ENCODE data around the gene LMCD1. TPM values are rescaled to one million over a fixed set of nuclear protein-coding genes. Genes with fewer than 3 reads are reported as not detected.

The LMCD1 gene
- total RNA-seq, 4 donors from 2014 or later, result 23.3 to 52.8 (median 34.8) TPM

DNA sequence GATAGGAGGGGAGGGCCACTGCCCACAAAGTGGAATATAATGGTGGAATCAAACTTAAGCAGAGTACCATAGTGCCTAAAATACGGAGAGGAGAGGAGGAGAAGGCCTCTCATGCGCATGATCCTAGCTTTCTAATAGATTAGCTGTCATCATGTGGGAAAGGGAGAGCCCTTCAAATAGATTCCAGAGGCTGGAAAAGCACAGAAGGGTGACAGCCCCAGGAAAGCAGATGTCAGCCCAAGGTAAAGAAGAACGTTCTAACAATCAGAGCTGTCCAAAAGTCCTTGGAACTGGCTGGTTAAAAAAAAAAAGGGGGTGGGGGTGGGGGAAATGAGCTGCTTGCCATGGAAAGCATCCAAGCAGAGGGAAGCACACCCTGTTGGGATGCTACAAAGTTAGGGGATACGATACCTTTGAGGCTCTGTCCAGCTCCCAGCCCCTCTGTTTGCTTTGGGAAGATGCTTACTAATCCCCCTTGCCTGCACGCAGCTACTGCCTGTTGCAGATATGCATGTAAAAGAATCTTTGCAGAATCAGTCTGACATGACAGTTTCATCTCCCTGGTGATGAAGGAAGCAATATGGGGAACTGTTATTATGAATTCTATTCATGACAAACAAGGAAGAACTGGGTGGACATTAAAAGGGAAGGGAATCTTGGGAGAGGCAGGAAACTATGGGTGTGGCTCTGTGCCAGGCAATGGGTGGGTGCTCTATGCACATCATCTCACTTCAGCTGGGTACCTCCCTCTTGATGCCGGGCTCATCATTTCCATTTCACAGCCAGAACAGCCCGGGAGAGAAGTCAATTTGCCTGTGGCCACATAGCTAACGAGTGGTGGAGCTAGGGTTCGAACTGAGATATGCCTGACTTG, 10.1 kb upstream of the LMCD1 start:
- no peak for DNase-seq
- Histone ChIP-seq H3K36me3 (no peaks in the 10 kb centered on the region), H3K27ac (peak overlapping the region in 2 of 4 donors; percentile 26 to 28), H3K9me3 (no peaks in the 10 kb centered on the region), H3K4me1 (peaks cover 5 to 50% (median 20%) of the 10 kb centered on the region in 3 donors), H3K4me3 (no peak overlapping the region), H3K27me3 (no peaks in the 10 kb centered on the region)
- TF ChIP-seq, protein P1, sequence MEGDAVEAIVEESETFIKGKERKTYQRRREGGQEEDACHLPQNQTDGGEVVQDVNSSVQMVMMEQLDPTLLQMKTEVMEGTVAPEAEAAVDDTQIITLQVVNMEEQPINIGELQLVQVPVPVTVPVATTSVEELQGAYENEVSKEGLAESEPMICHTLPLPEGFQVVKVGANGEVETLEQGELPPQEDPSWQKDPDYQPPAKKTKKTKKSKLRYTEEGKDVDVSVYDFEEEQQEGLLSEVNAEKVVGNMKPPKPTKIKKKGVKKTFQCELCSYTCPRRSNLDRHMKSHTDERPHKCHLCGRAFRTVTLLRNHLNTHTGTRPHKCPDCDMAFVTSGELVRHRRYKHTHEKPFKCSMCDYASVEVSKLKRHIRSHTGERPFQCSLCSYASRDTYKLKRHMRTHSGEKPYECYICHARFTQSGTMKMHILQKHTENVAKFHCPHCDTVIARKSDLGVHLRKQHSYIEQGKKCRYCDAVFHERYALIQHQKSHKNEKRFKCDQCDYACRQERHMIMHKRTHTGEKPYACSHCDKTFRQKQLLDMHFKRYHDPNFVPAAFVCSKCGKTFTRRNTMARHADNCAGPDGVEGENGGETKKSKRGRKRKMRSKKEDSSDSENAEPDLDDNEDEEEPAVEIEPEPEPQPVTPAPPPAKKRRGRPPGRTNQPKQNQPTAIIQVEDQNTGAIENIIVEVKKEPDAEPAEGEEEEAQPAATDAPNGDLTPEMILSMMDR (IDR thresholded peaks at IDR 0.05), result no peak
- no peak for TF ChIP-seq POLR2A (IDR thresholded peaks at IDR 0.05)
- WGBS, 2 donors, result 76 to 87% methylated on average over 6 to 9 of the region's 9 CpGs
- intact Hi-C loops (cut with DNase I), result no loop called here

GRCh38 chr3:8492744-8493511, 8.7 kb upstream of the LMCD1 start:
- H3K4me1 ChIP-seq, result peaks cover 5 to 50% (median 20%) of the 10 kb centered on the region in 3 donors
- intact Hi-C loops (cut with DNase I), result no loop called here

GRCh38 chr3:8493744-8494143, 7.9 kb upstream of the LMCD1 start:
- Histone ChIP-seq H3K4me3 (no peak overlapping the region), H3K36me3 (no peaks in the 10 kb centered on the region), H3K27ac (no peak overlapping the region), H3K4me1 (peaks cover 6 to 56% (median 22%) of the 10 kb centered on the region in 3 donors), H3K9me3 (no peaks in the 10 kb centered on the region), H3K27me3 (no peaks in the 10 kb centered on the region)
- intact Hi-C loops (cut with DNase I), result no loop called here
- TF ChIP-seq, protein P1 (IDR thresholded peaks at IDR 0.05), result no peak
- TF ChIP-seq POLR2A (IDR thresholded peaks at IDR 0.05), result no peak
- 94 to 98% methylated on average over 4 of the region's 4 CpGs for WGBS, 2 donors
- DNase-seq, result no peak

More at GRCh38 chr3:8492744-8493511, 8.7 kb upstream of the LMCD1 start:
- TF ChIP-seq POLR2A (IDR thresholded peaks at IDR 0.05), result no peak
- TF ChIP-seq, protein P1 (IDR thresholded peaks at IDR 0.05), result no peak
- Histone ChIP-seq H3K36me3 (no peaks in the 10 kb centered on the region), H3K27ac (no peak overlapping the region), H3K4me3 (no peak overlapping the region), H3K9me3 (no peaks in the 10 kb centered on the region), H3K27me3 (no peaks in the 10 kb centered on the region)
- no peak for DNase-seq
- 82 to 89% methylated on average over 6 to 7 of the region's 7 CpGs for WGBS, 2 donors

- WGBS, 2 donors, result 93 to 97% methylated on average over 8 of the region's 8 CpGs
- H3K27ac ChIP-seq, result no peak overlapping the region
- TF ChIP-seq, protein P1 (IDR thresholded peaks at IDR 0.05), result no peak
- no peak for TF ChIP-seq POLR2A (IDR thresholded peaks at IDR 0.05)
- no peaks in the 10 kb centered on the region for H3K27me3 ChIP-seq
- intact Hi-C loops (cut with DNase I), result no loop called here
- peaks cover 12 to 56% (median 22%) of the 10 kb centered on the region in 3 donors for H3K4me1 ChIP-seq
- H3K9me3 ChIP-seq, result no peaks in the 10 kb centered on the region
- no peaks in the 10 kb centered on the region for H3K36me3 ChIP-seq
- no peak overlapping the region for H3K4me3 ChIP-seq
- DNase-seq, result no peak
Observed at GRCh38 chr3:8494327-8494726, 7.3 kb upstream of the LMCD1 start.

DNA sequence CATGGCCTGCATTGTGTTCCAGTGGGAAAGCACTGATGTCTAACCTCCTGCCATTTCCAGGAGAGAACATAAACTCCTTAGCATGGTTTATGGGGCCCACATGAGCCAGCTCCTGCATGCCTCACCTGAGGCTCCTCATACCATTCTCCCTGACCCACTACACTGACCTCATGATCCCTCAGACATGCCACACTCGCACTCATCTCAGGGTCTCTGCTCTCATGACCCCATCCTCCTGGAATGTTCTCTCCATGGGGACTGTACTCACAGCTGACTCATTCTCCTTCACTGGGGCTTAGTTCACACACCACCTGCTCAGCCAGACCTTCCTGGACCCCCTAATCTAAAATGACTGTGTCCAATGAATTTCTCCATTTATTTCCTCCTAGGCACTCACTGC, 4.0 kb upstream of the LMCD1 start:
- Histone ChIP-seq H3K9me3 (no peaks in the 10 kb centered on the region), H3K36me3 (no peaks in the 10 kb centered on the region), H3K4me3 (no peak overlapping the region), H3K27me3 (no peaks in the 10 kb centered on the region), H3K4me1 (peaks cover 10 to 56% (median 17%) of the 10 kb centered on the region in 3 donors), H3K27ac (no peak overlapping the region)
- WGBS, 2 donors, result 86 to 100% methylated on average over 1 of the region's 1 CpG
- TF ChIP-seq POLR2A (IDR thresholded peaks at IDR 0.05), result no peak
- TF ChIP-seq, protein P1 (IDR thresholded peaks at IDR 0.05), result no peak
- intact Hi-C loops (cut with DNase I), result no loop called here
- no peak for DNase-seq
